CD14-positive monocyte (primary cell): ENCODE results near the gene CTR9. TPM values are rescaled to one million over a fixed set of nuclear protein-coding genes. Genes with fewer than 3 reads are reported as not detected.

Experiments used
- DNase-seq, 3 donors: peaks; one replicate each; pipeline ENCODE4 v3.0.0-alpha.2; 2011 to 2022
- H2AFZ ChIP-seq: 2 replicates; pipeline ENCODE4 v1.6.0; 2012; ENCODE audit warnings: mild to moderate bottlenecking, low read depth, low read length, inconsistent platforms; ENCODE audit not compliant: insufficient read depth, poor library complexity, severe bottlenecking
- H3K27ac ChIP-seq, 2 donors: 1 replicate in 1 of 2; 2 replicates in 1 of 2; pipeline ENCODE4 v1.5.1; 2012 to 2013; ENCODE audit warnings: low read length in 2 of 2, control low read depth in 1 of 2, inconsistent platforms in 1 of 2, low read depth in 1 of 2, mild to moderate bottlenecking in 1 of 2
- H3K27me3 ChIP-seq, 2 donors: one replicate each; pipeline versions ENCODE4 v1.6.0 to v1.6.1; 2011 to 2013; ENCODE audit warnings: low read length in 2 of 2; ENCODE audit not compliant: control insufficient read depth in 2 of 2, insufficient read depth in 2 of 2
- H3K36me3 ChIP-seq, 2 donors: replicated peaks in 1 of 2; 1 replicate in 1 of 2; 2 replicates in 1 of 2; pipeline versions ENCODE4 v1.5.1 to v1.6.1; 2012 to 2013; ENCODE audit warnings: low read length in 2 of 2, control low read depth in 1 of 2, inconsistent platforms in 1 of 2, mild to moderate bottlenecking in 1 of 2; ENCODE audit not compliant: insufficient read depth in 2 of 2, control insufficient read depth in 1 of 2
- H3K4me1 ChIP-seq, 2 donors: 1 replicate in 1 of 2; 2 replicates in 1 of 2; pipeline versions ENCODE4 v1.5.1 to v1.6.1; 2012 to 2013; ENCODE audit warnings: low read length in 2 of 2, control low read depth in 1 of 2, inconsistent platforms in 1 of 2, mild to moderate bottlenecking in 1 of 2, moderate library complexity in 1 of 2; ENCODE audit not compliant: insufficient read depth in 2 of 2, control insufficient read depth in 1 of 2
- H3K4me2 ChIP-seq: replicated peaks from 2 replicates; pipeline ENCODE3; 2012; ENCODE audit warnings: low read length, moderate library complexity, mild to moderate bottlenecking; ENCODE audit not compliant: poor library complexity, severe bottlenecking; ENCODE audit errors: extremely low read depth
- H3K4me3 ChIP-seq, 3 experiments: fragments of 200-600 bp in 1 of 3; sonication (generic) in 1 of 3; replicated peaks in 1 of 3; 1 replicate in 2 of 3; 2 replicates in 1 of 3; pipeline ENCODE4 v1.5.1; 2011 to 2013; ENCODE audit warnings: low read length in 3 of 3, mild to moderate bottlenecking in 3 of 3, control low read depth in 2 of 3, low read depth in 2 of 3, inconsistent platforms in 1 of 3, moderate library complexity in 1 of 3
- H3K79me2 ChIP-seq: 2 replicates; pipeline ENCODE4 v1.6.0; 2012; ENCODE audit warnings: mild to moderate bottlenecking, control low read depth, inconsistent platforms, low read length, moderate library complexity; ENCODE audit not compliant: insufficient read depth
- H3K9ac ChIP-seq: 2 replicates; pipeline ENCODE4 v1.6.0; 2017; ENCODE audit warnings: low read length, mild to moderate bottlenecking; ENCODE audit not compliant: insufficient read depth, poor library complexity, severe bottlenecking
- H3K9me3 ChIP-seq, 2 donors: replicated peaks in 1 of 2; 1 replicate in 1 of 2; 2 replicates in 1 of 2; pipeline versions ENCODE4 v1.5.1 to v1.6.1; 2012 to 2013; ENCODE audit warnings: low read length in 2 of 2, control low read depth in 1 of 2; ENCODE audit not compliant: control insufficient read depth in 1 of 2, insufficient read depth in 1 of 2
- H4K20me1 ChIP-seq: 2 replicates; pipeline ENCODE4 v1.6.0; 2012; ENCODE audit warnings: mild to moderate bottlenecking, low read length, control low read depth, moderate library complexity; ENCODE audit not compliant: insufficient read depth
- H3K27ac Mint-ChIP-seq, 7 donors: one replicate each; pipeline ENCODE4 v1.8.0; 2020; ENCODE audit warnings: mild to moderate bottlenecking in 7 of 7, mixed read lengths in 7 of 7, moderate library complexity in 6 of 7, inconsistent platforms in 2 of 7
- H3K27me3 Mint-ChIP-seq, 3 donors: one replicate each; pipeline ENCODE4 v1.8.0; 2021 to 2022; ENCODE audit warnings: low read depth in 3 of 3, mild to moderate bottlenecking in 3 of 3, mixed read lengths in 3 of 3, moderate library complexity in 3 of 3, inconsistent platforms in 1 of 3
- H3K36me3 Mint-ChIP-seq, 2 donors: one replicate each; pipeline ENCODE4 v1.8.0; 2020; ENCODE audit warnings: mixed read lengths in 2 of 2, inconsistent platforms in 1 of 2, mild to moderate bottlenecking in 1 of 2
- H3K4me1 Mint-ChIP-seq: one replicate; pipeline ENCODE4 v1.8.0; 2020; ENCODE audit warnings: mild to moderate bottlenecking, mixed read lengths
- H3K4me3 Mint-ChIP-seq, 2 donors: one replicate each; pipeline ENCODE4 v1.8.0; 2020; ENCODE audit warnings: mild to moderate bottlenecking in 2 of 2, mixed read lengths in 2 of 2, moderate library complexity in 1 of 2
- H3K9me3 Mint-ChIP-seq, 7 donors: one replicate each; pipeline ENCODE4 v1.8.0; 2020 to 2022; ENCODE audit warnings: mixed read lengths in 7 of 7, mild to moderate bottlenecking in 6 of 7, moderate library complexity in 6 of 7, inconsistent platforms in 2 of 7
- WGBS: methylation state at CpG from one replicate; pipeline ENCODE4 v1.1.5; 2013; ENCODE audit warnings: missing lambda C conversion rate; ENCODE audit not compliant: insufficient coverage; 5-methylcytosine and 5-hydroxymethylcytosine counted together
- intact Hi-C, 2 donors: fragments of 100-400 bp; cut with micrococcal nuclease; formaldehyde crosslinking; loops; one replicate each; pipeline versions ENCODE4 v1.15.0 to v1.15.1; 2023
- polyA plus RNA-seq, 3 donors: library from polyadenylated mRNA; depleted of rRNA in 1 of 3; unstranded in 2 of 3; stranded (reverse) in 1 of 3; fragments of 300-500 nt in 2 of 3; fragments of >200 nt in 1 of 3; fragmentation: Illumina TruSeq in 2 of 3; gene quantifications; 1 replicate in 2 of 3; 2 replicates in 1 of 3; pipeline ENCODE4 v1.2.3, GENCODE V29; 2012 to 2021
- TF ChIP-seq, protein P1 (sequence below): fragments of 200-600 bp; IDR thresholded peaks from one replicate; pipeline ENCODE4 v1.8.0; 2022; ENCODE audit warnings: antibody characterized with exemption, mild to moderate bottlenecking

The CTR9 gene
- polyA plus RNA-seq, 3 donors, result 5.0 to 37.5 (median 18.3) TPM

DNA sequence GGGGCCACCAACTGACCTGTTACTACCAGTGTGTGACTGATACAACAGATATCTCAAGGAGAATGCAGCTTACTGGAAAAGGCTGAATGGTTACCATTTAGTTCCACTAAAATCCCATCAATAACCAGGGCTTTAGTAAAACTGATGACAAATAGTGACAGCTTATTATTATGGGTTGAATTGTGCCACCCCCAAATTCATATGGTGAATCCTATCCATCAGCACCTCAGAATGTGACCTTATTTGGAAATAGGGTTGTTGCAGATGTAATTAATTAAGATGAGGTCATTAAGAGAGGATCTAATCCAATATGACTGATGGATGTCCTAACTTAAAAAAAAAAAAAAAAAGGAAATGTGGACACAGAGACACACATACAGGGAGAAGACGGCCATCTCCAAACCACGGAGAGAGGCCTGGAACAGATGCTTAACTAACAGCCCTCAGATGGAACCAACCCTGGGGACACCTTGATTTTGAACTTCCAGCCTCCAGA, 30.1 kb upstream of the CTR9 start:
- Histone ChIP-seq H4K20me1 (no peaks in the 10 kb centered on the region), H3K36me3 (no peaks in the 10 kb centered on the region), H3K4me3 (no peak overlapping the region), H3K27ac (no peak overlapping the region), H3K4me1 (peaks cover 16 to 20% of the 10 kb centered on the region in 2 donors), H2AFZ (no peak overlapping the region), H3K9me3 (no peaks in the 10 kb centered on the region), H3K4me2 (no peak overlapping the region), H3K9ac (no peak overlapping the region), H3K79me2 (no peaks in the 10 kb centered on the region), H3K27me3 (peaks cover 36 to 37% of the 10 kb centered on the region in 2 donors)
- Mint-ChIP-seq H3K4me3 (peak overlapping the region in 1 of 2 donors; percentile 53), H3K27me3 (peaks cover 45 to 73% (median 48%) of the 10 kb centered on the region in 3 donors), H3K9me3 (peaks cover 2 to 13% (median 7%) of the 10 kb centered on the region in 7 donors), H3K27ac (no peak overlapping the region), H3K36me3 (peaks cover 4 to 9% of the 10 kb centered on the region in 2 donors), H3K4me1 (peaks cover 22% of the 10 kb centered on the region)
- DNase-seq, result no peak
- intact Hi-C loops, result loop anchor here in 1 of 2 donors (10.0 kb wide), 1 partner anchor 46 kb away; no protein-coding TSS in a partner anchor
- 90% methylated on average over 2 of the region's 2 CpGs for WGBS
- TF ChIP-seq, protein P1, sequence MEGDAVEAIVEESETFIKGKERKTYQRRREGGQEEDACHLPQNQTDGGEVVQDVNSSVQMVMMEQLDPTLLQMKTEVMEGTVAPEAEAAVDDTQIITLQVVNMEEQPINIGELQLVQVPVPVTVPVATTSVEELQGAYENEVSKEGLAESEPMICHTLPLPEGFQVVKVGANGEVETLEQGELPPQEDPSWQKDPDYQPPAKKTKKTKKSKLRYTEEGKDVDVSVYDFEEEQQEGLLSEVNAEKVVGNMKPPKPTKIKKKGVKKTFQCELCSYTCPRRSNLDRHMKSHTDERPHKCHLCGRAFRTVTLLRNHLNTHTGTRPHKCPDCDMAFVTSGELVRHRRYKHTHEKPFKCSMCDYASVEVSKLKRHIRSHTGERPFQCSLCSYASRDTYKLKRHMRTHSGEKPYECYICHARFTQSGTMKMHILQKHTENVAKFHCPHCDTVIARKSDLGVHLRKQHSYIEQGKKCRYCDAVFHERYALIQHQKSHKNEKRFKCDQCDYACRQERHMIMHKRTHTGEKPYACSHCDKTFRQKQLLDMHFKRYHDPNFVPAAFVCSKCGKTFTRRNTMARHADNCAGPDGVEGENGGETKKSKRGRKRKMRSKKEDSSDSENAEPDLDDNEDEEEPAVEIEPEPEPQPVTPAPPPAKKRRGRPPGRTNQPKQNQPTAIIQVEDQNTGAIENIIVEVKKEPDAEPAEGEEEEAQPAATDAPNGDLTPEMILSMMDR, result no peak

DNA sequence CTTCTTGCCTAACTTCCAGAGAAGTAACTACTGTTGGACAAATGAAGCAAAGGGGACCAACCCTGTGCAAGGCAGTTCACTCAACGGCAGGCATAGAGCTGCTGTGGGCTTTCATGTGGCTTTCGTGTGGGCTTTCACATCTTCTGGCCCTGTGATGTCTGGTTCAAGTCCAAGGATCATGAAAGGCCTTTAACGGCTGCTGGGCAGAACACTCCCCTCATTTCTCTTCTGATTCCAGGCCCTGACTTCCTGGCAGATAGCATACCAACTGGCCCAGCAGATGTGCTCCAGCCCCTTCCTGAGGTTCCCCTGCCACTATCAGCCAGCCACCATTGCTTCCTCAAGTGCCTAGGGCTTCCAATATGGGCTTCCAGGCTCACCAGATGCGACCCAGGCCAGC, 28.7 kb upstream of the CTR9 start:
- H3K4me2 ChIP-seq, result no peak overlapping the region
- H3K9ac ChIP-seq, result no peak overlapping the region
- H3K4me1 ChIP-seq, result peaks cover 23 to 30% of the 10 kb centered on the region in 2 donors
- DNase-seq, result no peak
- 0% methylated on average over 3 of the region's 4 CpGs for WGBS
- Mint-ChIP-seq H3K27me3 (peaks cover 50 to 82% (median 54%) of the 10 kb centered on the region in 3 donors), H3K4me3 (peak overlapping the region in 1 of 2 donors; percentile 53), H3K36me3 (peaks cover 6 to 11% of the 10 kb centered on the region in 2 donors), H3K4me1 (peaks cover 29% of the 10 kb centered on the region), H3K27ac (no peak overlapping the region), H3K9me3 (peaks cover 2 to 18% (median 9%) of the 10 kb centered on the region in 7 donors)
- no peaks in the 10 kb centered on the region for H3K9me3 ChIP-seq
- H3K79me2 ChIP-seq, result no peaks in the 10 kb centered on the region
- peaks cover 40 to 42% of the 10 kb centered on the region in 2 donors for H3K27me3 ChIP-seq
- H3K27ac ChIP-seq, result no peak overlapping the region
- intact Hi-C loops, result loop anchor here in 1 of 2 donors (10.0 kb wide), 1 partner anchor 48 kb away; no protein-coding TSS in a partner anchor
- no peak overlapping the region for H3K4me3 ChIP-seq
- H4K20me1 ChIP-seq, result no peaks in the 10 kb centered on the region
- H2AFZ ChIP-seq, result no peak overlapping the region
- H3K36me3 ChIP-seq, result no peaks in the 10 kb centered on the region
- TF ChIP-seq, protein P1, result no peak
